SK-N-SH treated with all-trans-retinoic acid at 6 μM for 48 hours (cell line): Measurements from ENCODE around the gene ROBO1.

ENCODE experiments used
- CSDC2 ChIP-seq: fragments of 250-450 bp; sonication (Bioruptor Pico); IDR thresholded peaks from 2 replicates; pipeline ENCODE4 v1.5.0; 2020; ENCODE audit warnings: mild to moderate bottlenecking, moderate library complexity
- GLIS3 ChIP-seq: fragments of 250-450 bp; sonication (Bioruptor Pico); IDR thresholded peaks from 2 replicates; pipeline ENCODE4 v1.5.0; 2020; ENCODE audit warnings: mild to moderate bottlenecking, moderate library complexity
- RARB ChIP-seq: fragments of 250-450 bp; sonication (Bioruptor Pico); IDR thresholded peaks from 2 replicates; pipeline ENCODE4 v1.8.0; 2021; ENCODE audit warnings: mild to moderate bottlenecking, moderate library complexity
- TOX ChIP-seq: fragments of 250-450 bp; sonication (Bioruptor Pico); IDR thresholded peaks from 2 replicates; pipeline ENCODE4 v1.8.0; 2021; ENCODE audit warnings: mild to moderate bottlenecking, moderate library complexity, borderline replicate concordance
- ZC3H10 ChIP-seq: fragments of 250-450 bp; sonication (Bioruptor Pico); IDR thresholded peaks from 2 replicates; pipeline ENCODE4 v1.5.1; 2021; ENCODE audit warnings: mild to moderate bottlenecking, moderate library complexity
- ZFP30 ChIP-seq: fragments of 450-650 bp; formaldehyde crosslinking; IDR thresholded peaks from 2 replicates; pipeline ENCODE4 v1.5.0; 2022; ENCODE audit warnings: mild to moderate bottlenecking, moderate library complexity
- TF ChIP-seq, protein P1 (sequence below): fragments of 250-450 bp; sonication (Bioruptor Pico); IDR thresholded peaks from 2 replicates; pipeline ENCODE4 v1.8.0; 2020; ENCODE audit warnings: mild to moderate bottlenecking, moderate library complexity, borderline replicate concordance

DNA sequence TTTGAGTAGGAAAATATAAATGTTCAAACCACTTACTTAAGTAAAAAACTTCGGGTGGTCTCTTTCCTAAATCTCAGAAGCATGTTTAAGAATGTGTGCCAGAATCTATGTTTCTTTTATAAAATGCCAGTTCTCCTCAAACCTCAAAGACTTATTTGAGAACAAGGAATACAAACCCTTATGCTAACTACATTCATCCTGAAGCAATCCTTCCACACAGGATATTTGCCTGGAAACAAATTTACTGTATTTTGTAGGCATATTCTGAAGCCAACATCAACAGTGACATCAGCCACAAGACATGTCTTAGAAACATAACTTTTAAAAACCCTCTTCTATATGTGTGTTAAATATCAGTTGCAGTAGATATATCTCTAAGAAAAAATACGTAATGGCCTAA, 1077.0 kb downstream of the ROBO1 start:
- TF ChIP-seq, protein P1, sequence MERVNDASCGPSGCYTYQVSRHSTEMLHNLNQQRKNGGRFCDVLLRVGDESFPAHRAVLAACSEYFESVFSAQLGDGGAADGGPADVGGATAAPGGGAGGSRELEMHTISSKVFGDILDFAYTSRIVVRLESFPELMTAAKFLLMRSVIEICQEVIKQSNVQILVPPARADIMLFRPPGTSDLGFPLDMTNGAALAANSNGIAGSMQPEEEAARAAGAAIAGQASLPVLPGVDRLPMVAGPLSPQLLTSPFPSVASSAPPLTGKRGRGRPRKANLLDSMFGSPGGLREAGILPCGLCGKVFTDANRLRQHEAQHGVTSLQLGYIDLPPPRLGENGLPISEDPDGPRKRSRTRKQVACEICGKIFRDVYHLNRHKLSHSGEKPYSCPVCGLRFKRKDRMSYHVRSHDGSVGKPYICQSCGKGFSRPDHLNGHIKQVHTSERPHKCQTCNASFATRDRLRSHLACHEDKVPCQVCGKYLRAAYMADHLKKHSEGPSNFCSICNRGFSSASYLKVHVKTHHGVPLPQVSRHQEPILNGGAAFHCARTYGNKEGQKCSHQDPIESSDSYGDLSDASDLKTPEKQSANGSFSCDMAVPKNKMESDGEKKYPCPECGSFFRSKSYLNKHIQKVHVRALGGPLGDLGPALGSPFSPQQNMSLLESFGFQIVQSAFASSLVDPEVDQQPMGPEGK (CRISPR knock-in tag) = no peak
- no peak for TF ChIP-seq GLIS3 (CRISPR knock-in tag)
- no peak for TF ChIP-seq ZC3H10 (CRISPR knock-in tag)
- no peak for TF ChIP-seq RARB (CRISPR knock-in tag)
- no peak for TF ChIP-seq CSDC2 (CRISPR knock-in tag)
- TF ChIP-seq ZFP30 (CRISPR knock-in tag) = no peak
- no peak for TF ChIP-seq TOX (CRISPR knock-in tag)
